Hindlimb muscle (tissue), 1 donor: ENCODE results near the gene CAMTA1. TPM values are rescaled to one million over a fixed set of nuclear protein-coding genes. Genes with fewer than 3 reads are reported as not detected.

ENCODE experiments used
- DNase-seq: peaks from one replicate; pipeline ENCODE4 v3.0.0-alpha.2; 2013
- polyA plus RNA-seq: library from polyadenylated mRNA; unstranded; fragments of 120-200 nt; gene quantifications from one replicate; pipeline ENCODE4 v1.2.1, GENCODE V29; 2013; ENCODE audit not compliant: insufficient read length

The CAMTA1 gene
- polyA plus RNA-seq, 1 donor, result 39.5 TPM

DNA sequence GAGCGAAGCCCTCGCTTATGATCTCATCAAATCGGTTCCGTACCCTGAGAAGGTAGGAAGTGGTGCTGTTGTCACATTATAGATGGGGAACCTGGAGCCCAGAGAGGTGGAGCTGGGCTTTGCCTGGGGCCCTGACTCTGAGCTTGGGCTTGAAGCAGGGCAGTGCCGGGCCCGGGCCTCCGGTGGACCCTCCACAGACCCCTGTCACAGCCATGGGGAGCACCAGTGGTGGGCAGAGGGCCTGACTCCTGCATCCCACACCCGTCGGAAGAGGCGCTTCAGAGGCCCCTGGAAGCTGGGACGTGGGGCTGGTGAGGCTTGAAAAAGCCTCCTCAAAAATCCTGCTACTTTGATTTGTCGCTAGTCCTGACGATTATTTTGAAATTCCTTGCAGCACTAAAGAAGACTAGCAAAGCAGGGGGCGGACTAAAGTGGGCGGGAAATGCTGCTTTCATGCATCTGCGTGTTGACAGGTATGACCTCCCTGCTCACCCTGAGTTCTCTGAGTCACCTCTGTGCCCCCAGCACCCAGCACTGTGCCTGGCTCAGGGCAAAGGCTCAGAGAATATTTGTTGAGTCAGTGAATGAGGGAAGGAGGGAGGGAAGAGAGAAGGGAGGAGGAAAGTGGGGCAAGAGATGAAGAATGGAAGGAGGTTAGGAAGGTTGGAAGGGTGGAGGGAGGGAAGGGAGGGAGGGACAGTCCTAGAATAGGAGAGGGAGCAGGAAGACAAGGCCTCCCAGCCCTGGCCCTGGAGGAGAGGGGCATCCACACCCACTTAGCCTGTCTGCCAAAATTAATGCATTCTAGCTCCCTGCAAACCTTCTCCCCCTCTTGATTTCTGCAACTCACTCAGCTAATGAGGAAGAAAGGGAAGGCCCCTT lies 723.0 kb downstream of the CAMTA1 start:
- no peak for DNase-seq

DNA sequence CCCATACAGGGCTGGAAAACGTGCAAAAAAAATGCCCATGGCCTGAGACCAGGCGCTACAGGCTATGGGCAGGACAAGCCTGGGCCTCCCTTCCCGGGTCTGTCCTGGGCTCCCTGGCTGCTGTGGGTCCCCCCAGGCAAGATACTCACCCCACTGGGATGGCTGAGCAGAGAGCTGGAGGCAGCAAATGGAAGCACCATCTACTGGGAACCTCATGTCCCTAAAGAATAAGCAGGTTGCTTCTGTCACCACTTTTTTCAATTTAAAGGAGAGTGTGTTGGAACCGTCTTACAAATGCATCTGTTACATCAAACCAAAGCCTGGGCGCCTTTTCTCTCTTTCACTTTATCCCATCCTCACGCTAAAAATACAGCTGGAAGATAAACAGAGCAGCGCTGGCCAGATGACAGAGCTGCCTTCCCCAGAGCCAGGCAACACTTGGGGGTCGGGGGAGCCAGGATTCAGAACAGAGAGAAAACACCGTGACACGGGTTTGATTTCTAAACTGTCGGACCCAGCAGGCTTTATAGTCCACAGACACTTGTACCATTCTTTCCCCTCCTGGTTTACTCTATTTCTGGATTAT lies 723.8 kb downstream of the CAMTA1 start:
- DNase-seq, result no peak

DNA sequence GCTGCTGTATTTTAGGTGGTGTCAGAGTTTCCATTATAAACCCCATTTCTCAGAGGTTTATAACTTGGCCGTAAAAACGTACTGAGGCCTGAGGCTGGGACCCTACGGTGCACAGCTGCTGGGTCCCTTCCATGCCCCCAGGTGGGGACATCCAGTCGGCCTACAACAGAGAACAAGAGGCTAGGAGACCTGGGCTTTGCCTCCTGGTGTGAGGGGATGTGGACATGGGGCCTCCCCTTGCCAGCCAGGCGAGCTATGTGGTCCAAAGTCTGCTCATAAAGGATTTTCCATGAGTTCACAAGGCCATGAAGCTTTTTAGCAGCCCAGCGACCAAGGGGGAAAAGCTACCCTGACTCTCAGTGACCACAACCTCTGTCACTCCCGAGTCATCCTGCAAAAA lies 724.3 kb downstream of the CAMTA1 start:
- DNase-seq, result no peak

DNA sequence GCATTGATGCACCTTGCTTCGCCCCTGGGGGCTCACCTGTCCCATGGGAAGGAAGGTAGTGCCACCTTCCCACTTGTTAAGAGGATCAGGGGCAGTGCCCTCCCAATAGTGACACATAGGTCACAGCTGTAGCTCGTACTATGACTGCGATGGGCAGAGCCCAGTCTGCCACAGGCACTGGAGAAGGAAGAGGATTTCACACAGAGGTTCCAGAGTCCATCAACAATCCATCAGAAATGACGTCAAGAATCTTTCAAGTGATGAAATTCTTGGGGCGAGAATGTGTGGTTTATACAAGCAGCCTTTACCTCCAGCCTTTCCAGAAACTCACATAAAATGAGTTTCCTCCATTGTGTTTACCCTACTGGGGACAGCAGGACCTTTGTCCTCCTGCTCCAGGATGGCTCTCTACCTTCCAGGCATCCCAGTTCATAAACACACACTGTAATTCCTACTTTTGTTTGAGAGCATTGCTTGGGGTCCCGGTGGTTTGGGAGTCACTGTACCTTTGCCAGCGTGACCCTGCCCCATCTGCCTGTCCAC lies 725.2 kb downstream of the CAMTA1 start:
- no peak for DNase-seq

DNA sequence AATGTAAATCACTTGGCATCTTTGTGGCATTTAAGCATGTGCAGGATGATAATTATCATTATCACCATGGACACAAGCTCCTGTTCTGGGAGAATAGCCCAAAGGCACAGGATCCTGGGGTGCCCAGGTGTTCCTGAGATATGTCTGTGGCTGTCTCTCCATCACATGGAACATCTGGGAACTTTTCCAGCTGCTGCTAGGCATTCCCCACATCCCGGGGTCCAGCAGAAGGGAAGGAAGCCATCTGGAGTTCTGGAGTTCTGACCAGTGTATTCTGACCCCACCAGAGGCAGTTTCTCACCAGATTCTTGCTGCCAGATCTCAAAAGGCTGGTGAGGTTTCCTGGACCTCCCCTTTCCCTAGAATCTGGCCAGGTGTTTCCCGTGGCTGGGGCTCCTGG lies 726.1 kb downstream of the CAMTA1 start:
- no peak for DNase-seq

DNA sequence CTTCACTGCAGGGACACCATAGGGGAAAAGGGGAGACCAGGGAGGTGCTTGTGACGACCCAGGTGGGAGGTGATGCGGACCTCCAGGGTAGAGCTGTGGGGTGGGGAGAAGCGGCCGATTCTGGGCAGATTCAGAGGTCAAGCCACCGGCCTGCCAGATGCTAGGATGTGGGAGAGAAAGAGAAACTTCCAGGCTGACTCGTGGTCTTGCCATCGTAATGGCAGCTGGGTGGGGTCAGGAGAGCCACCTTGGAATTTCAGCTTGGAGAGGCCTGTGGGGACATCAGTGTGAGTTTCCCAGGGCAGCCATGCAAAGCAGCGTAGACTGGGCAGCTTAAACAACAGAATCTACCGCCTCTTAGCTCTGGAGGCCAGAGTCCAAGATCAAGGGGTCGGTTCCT lies 727.8 kb downstream of the CAMTA1 start:
- no peak for DNase-seq

DNA sequence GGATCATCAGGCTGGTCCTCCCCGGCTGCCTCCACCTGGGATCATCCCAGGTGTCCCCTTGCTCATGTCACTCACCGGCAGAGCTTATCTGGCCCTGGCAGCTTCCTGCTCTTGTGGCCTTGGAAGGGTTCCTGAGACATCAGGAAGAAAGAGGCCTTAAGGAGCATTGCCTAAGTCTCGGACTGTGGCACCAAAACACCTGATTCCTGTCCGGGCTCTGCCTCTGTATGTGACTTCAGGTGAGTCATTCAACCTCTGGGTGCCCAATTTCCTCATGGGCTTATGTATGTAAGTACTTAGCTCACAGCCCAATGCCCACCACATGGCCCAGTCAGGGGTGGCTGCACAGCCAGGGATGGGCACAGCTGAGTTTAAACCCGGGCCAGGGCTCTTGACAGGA lies 729.9 kb downstream of the CAMTA1 start:
- no peak for DNase-seq

DNA sequence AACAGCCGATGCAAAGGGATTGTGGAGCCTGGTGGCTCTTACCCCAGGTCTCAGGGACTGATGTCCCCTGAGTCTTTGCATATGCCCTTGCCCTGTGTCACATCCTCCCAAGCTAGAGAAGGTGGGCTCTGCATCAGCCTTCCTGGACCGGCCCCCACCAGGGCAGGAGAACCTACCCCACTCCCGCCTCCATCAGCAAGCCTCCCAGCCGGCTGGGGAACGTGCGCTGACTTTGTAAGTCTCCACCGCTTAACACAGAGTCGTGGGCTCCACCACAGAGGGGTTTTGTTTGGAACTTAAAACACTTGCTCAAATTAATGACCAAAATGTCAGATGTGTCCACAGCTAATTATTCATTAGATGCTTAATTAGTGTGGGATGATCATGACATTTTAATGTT lies 730.6 kb downstream of the CAMTA1 start:
- no peak for DNase-seq

DNA sequence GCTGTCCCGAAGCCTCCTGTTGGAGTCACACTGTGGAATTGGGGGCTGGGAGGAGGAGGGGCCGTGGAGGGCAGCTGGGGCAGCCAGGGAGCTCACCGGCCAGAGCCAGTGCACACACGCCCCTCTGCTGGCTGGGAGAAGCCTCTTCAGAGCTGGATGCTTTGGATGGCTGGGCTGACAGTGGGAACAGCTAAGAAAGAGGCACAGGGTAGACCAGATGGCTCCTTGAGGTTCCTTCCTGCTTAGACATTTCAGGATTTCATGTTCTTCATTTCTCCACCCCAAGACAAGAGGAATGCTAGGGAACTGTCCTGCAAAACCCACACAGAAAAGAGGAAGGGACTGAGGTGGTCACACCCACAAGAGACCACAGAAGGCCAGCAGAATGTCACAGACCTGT lies 731.1 kb downstream of the CAMTA1 start:
- DNase-seq, result no peak

DNA sequence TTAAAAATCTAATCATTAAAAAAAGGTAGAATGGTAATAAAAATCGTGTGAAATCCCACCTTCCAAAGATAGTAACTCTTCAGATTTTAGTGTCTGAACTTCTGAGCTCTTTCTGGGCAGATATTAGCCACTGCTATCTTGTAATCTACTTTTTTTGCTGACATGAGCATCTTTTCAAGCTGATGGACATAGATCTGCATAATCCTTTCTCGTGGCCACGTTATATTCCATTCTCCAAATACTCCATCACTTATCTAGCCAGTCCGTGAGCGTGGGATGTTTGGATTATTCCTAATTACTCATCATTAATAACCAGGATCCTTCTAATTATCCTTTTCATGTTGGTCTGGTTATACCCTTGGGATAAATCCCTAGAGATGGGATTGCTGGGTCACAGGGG lies 731.7 kb downstream of the CAMTA1 start:
- no peak for DNase-seq

DNA sequence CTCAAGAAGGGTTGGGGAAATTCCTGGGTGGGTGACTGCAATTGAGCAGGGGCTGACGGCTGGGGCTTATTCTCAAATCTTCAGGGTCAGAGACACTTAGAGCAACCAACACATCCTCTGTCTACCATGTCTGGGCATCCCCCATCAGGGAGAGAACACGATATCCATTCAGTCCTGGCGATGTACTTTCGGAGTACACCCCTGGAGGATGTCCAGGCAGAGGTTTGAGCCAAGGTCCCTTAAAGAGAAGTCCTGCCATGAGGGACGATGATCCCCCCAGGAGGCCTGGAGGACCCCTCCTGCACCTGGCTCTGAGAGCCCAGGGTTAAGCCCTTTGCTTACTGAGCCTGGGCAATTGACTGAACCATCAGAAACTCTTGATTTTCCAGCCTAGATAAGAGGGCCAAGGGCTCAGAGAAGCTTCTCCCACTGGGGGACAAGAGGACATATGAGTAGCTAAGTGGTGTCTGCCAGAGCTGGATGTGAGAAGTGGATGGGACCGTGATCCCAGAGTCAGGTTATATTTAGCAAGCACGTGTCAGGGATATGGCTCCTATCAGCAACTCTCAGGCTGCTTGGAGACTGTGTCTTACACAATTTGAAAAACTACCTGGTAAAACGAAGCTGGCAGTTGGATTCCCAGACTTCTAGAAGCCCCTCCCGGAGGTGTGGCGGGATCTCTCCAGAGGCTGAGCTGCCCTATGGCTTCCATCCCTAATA lies 732.5 kb downstream of the CAMTA1 start:
- no peak for DNase-seq

DNA sequence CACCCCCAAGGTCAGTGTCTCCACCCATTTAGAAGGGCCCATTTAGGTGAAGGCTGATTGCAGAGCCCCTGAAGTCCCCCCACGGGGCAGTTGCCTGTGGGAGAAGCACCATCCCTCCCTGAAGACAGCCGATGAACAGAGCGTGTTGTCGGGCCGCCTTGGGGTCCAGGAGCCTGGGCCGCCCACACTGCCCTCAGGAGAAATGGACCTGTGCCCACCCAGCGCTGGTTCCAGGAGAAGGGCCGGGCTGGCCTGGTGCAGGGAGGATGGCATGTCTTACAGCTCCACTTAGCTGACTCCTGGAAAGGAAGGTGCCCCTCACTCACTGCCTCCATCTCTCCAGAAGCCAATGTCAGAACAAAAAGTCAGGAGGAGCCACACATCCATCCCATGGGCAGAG lies 733.2 kb downstream of the CAMTA1 start:
- no peak for DNase-seq

DNA sequence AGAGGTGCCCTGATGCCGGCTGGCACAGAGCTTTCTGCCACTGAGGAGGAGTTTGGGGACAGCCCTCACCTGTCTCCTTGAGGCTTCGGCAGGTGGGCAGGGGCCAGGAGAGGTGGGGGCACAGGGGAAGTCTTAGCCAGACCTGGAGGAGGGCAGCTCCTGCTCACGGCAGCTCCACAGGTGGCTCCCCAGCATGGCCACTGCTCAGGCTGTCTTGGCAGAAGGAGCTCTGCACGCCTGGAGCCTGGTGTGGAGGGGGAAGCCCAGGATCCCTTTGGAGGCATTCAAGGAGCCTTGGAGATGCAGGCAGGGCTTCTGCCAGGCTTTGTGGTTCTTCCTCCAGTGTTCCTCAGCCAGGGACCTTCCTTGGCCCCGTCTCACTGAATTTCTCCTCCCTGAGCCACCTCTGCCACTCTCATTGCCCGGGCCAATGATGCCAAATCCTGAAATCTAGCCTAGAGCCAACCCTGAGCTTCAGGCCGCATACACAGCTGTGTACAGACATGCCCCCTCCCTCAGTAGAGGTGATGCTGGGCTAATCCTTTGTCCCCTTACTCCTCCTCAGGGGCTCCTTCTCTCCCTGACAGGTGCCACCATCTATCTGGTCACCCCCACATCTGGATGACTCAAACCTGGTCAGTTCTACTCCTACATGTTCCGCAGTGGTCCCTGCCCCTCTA lies 734.1 kb downstream of the CAMTA1 start:
- DNase-seq, result no peak

DNA sequence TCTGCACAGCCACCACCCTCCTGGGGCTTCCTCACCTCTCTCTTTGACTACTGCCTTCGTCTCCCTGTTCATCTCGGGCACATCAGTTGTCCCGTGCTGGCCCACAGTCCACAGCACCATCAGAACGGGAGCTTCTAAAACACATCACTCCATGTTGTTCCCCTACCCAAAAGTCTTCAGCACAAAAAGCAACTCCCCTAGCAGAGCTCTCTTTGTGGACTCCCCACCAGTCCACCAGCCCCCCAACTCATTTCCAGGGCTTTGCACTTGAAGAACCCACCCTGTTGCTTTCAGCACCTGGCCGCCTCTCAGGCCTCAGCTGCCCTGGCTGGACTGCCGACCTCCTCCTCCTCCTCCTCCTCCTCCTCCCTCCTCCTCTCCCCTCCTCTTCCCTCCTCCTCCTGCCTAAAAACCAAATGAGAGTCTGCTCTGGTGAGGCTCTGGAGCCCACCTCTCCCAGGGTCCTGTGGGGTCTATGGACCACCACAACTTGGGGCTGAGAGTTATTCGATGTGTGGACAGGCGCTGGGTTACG lies 734.7 kb downstream of the CAMTA1 start:
- DNase-seq, result no peak

DNA sequence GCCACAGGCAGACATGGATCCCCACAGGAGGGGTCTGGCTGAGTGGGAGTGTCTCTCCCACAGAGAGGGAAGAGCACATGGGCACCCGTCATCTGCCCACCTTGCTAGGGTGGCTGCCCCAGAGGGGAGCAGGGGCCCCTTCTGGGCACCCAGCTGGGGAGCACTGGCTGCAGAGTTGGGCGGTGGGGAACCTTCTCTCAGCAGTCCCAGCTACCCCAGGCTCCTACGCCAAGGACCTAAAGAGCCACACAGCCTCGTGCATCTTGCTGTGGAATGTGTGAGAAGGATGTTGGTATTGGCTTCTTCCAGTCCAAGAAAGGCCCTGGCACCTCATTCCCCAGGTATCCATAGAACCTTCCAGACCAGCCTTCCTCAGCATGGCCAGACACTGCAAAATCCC lies 735.2 kb downstream of the CAMTA1 start:
- DNase-seq, result no peak

DNA sequence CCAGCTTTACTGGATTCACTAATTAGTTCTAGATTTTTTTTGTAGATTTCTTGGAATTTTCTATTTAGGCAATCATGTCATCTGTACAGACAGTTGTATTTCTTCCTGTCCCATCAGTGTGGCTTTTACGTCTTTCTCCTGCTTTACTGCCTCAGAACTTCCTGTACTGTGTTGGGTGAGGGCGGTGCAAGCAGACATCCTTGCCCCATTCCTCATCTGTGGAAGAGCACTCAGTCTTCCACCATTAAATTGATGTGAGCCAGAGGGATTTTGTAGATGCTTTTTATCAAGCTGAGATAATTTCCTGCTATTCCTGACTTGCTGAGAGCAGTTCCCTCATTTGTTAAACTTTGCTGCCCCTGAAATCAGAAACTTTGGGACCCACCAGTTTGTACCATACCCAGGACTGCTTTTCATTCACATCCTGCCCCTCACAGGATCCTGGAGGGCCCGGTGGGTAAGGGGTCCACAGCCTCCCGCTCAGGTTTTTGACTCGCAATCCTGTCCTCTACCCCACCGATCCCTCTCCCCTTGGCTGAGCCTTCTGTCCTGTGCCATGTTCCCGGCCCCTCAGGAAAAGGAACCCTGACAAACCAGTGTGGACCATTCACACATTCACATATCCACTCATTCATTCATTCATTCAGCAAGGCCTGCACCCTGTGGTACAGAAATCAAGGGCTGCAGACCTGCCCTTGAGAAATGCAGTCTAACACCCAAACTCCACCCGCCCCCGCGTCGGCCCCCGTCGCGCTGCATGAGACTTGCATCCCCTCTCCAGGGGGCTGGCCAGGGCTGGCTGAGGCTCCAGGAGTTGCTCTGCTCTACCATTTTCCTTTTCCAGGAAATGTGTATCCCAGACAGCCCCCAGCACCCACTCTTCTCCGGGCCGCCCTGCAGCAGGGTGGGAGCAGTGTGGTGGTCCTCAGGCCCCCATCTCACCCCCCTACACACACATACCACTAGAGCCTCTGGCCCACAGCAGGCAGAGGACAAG lies 739.4 kb downstream of the CAMTA1 start:
- DNase-seq, result no peak

DNA sequence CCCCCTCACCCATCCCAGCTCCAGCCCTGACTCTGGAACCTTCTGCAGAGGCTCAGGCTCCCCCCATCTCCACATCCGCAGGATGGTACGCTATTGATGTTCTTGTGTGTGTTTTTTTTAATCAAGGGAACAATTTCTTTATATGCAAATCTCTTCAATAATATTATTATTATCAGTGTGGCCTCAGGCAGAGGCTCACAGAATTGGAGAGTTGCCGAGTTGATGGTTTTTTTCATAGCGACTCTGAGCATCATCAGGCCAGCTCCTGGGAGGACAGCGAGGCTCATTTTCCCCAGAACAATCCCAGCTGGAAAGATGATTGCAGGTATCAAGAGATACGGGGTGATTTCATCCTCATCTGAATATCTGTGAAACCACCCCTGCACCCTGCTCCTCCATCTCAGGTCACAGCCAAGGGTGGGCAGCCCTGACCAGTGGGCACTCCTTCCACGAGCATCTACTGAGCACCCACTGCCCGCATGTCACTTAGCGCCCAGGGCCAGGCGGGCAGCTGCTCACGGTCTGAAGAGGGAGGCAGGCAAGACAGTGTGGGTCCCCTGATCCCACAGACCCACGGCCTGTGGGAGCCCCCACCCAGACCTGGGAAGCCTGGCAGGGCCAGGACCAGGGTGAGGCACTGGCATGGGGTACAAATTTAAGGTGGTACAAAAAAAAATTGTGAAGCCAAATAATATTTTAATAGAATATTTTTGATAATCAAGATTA lies 740.2 kb downstream of the CAMTA1 start:
- DNase-seq, result no peak

DNA sequence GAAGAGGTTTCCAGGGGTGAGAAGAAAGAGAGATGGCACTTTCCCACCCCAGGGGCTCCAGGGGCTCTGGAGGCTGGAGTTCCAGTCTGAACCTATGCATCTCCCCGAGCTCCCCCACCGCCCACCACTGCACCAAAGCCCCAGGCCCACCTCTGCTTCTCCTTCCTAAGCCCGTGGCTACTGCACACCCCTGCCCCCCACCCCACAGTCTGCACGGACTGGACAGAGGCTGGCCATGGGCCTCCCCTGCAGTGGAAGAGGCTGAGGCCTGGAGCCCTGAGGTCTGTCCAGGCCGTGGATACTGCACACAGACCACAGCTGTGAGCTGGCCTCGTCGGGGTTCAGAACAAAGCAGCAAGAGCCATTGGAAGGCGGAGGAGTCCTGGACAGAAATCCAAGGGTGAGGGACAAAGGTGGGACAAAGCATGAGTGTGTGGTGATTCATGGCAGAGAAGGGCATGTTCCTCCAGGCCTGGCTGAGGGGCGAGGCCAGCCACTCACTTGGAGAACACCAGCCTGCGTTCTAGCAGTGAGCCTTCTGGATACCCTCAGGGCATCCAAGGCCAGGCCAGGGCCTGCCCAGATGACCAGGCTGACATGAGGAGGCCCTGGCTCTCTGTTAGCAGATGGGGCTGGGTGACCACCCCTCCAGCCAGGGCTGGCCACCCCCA lies 741.1 kb downstream of the CAMTA1 start:
- DNase-seq, result no peak

DNA sequence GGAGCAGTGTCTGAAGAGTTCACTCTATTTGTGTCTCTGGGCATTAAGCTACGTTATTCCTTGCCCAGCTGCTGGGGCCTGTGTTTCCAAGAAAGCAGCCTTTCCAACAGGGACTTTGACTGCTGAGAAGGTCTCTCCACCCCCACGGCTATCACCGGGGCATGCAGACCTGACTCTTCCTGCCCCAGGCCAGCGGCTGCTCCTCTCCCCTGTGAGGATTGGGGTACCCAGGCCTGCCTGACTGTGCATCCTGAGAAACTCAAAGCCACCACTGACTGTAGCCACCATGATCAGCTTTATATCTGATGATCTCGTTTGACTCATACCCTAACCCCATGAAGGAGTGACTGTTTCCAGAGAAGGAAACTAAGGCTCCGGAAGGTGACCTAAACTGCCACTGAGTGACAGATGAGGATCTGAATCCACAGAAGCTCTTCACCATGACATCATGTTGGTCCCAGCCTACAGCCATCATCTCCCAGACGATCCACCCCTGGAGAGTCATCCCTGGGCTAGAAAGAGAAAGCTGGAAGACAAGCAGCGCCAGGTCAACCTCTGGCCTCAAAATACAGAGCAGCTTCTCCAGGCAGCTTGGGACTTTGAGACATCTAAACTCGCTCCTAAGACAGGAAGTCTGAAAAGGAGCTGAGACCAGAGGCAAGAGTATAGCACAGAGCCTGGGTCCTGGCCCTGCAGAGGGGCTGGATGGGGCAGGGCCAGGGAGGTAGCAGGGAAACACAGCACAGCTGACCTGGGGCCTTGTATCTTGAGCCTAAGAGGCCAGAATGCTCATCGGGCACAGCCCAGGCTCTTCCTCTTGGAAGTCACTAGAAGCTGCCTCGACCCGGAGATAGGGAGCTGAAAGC lies 741.8 kb downstream of the CAMTA1 start:
- DNase-seq, result no peak
